Pancreas (tissue), 10 donors: Measurements from ENCODE around the gene SLC29A2. TPM values are rescaled to one million over a fixed set of nuclear protein-coding genes. Genes with fewer than 3 reads are reported as not detected.
A peak's percentile ranks its signal among the peaks of the same experiment; 100 is the strongest.

ENCODE experiments used
- ATAC-seq, 4 donors: fragments of 200-7000 bp; cut with Tn5 transposase; one replicate each; pipeline versions ENCODE4 v1.8.0 to v1.9.1; 2020; ENCODE audit warnings: mild to moderate bottlenecking in 4 of 4, moderate library complexity in 4 of 4
- DNase-seq, 6 donors: peaks; one replicate each; pipeline ENCODE4 v3.0.0-alpha.2; 2020
- FAIRE-seq: peaks from 2 replicates; lab custom pipeline; 2012; peaks lifted over from hg19 to GRCh38; lab: Jason Lieb, UNC
- H3K27ac ChIP-seq, 4 donors: fragments of 200-600 bp; sonication (generic); 1 replicate in 3 of 4; 2 replicates in 1 of 4; pipeline versions ENCODE4 v1.5.0 to v1.8.0; 2020
- H3K27me3 ChIP-seq, 4 donors: fragments of 200-600 bp; one replicate each; pipeline ENCODE4 v1.8.0; 2021
- H3K36me3 ChIP-seq, 3 donors: fragments of 200-600 bp; sonication (generic) in 1 of 3; one replicate each; pipeline versions ENCODE4 v1.5.0 to v1.8.0; 2020 to 2021
- H3K4me1 ChIP-seq, 3 donors: fragments of 200-600 bp; one replicate each; pipeline ENCODE4 v1.8.0; 2021
- H3K4me3 ChIP-seq, 4 donors: fragments of 200-600 bp; sonication (generic) in 2 of 4; one replicate each; pipeline versions ENCODE4 v1.5.0 to v1.8.0; 2020 to 2021
- H3K9me3 ChIP-seq, 4 donors: fragments of 200-600 bp; one replicate each; pipeline ENCODE4 v1.8.0; 2021
- CTCF ChIP-seq, 4 donors: fragments of 200-600 bp; sonication (generic) in 3 of 4; IDR thresholded peaks; one replicate each; pipeline versions ENCODE4 v1.5.0 to v1.8.0; 2021; ENCODE audit warnings: antibody characterized with exemption in 4 of 4
- WGBS, 2 donors: extraction: QIAGEN DNeasy Blood & Tissue Kit; methylation state at CpG; one replicate each; pipeline ENCODE4 v1.1.7; 2013; 5-methylcytosine and 5-hydroxymethylcytosine counted together
- intact Hi-C, 3 donors: fragments of 100-400 bp; cut with DNase I; formaldehyde crosslinking; loops; one replicate each; pipeline versions ENCODE4 v1.11.1 to v1.14.2; 2022
- polyA plus RNA-seq, 2 donors: library from polyadenylated mRNA; stranded (reverse); fragments of 200-250 nt; gene quantifications; one replicate each; pipeline ENCODE4 v1.2.3, GENCODE V29; 2013
- total RNA-seq, 6 donors: library from RNA; stranded (reverse); fragmentation: NEBNext Ultra II Directional in 4 of 6; extraction: Animal tissue kit (Norgen Biotek cat#: 25700) in 4 of 6; gene quantifications; one replicate each; pipeline versions ENCODE4 v1.2.1 to v1.2.4, GENCODE V29; 2021 to 2023
- donor health status: healthy with polysubstance abuse.
- donor health status: DM: no; HTN: no; CAD: no; lungs with moderate emphysema.
- donor health status: DM: no; HTN: no; CAD: no.
- donor health status: control.
- donor health status: control.
- donor health status: Bipolar disorder and iron deficiency.
- donor health status: DM: yes; HTN: yes; CAD: no.
- donor health status: DM: no; HTN: no; CAD: no.
- donor health status: DM: no; HTN: no; CAD: no.
- donor health status: DM: yes; HTN: yes; CAD: no.

SLC29A2 gene
- total and polyA plus RNA-seq, 8 donors: 2.9 to 21.7 (median 4.8) TPM

- H3K36me3 ChIP-seq: peaks cover 0 to 16% (median 3%) of the 10 kb centered on the region in 3 donors
- peak within 1 kb of the TSS; percentile 70 to 89 (median 77) for H3K27ac ChIP-seq
- no peak for FAIRE-seq
- peaks cover 0 to 33% (median 23%) of the 10 kb centered on the region in 3 donors for H3K4me1 ChIP-seq
- peak within 1 kb of the TSS; percentile 55 to 91 (median 88) for H3K4me3 ChIP-seq
- no peaks in the 10 kb centered on the region for H3K27me3 ChIP-seq
- no peaks in the 10 kb centered on the region for H3K9me3 ChIP-seq
- 0 to 1% methylated on average over 59 of the region's 59 CpGs for WGBS, 2 donors
- peak in 1 of 4 donors; percentile 11 for TF ChIP-seq CTCF (IDR thresholded peaks at IDR 0.05)
- peak; percentile 77 to 90 (median 82) for ATAC-seq
- peak; percentile 96 to 99 (median 98) for DNase-seq
- intact Hi-C loops: no loop called here
These were observed 26.8 kb downstream of the SLC29A2 start, which contains the start of gene BRMS1 for GRCh38 chr11:66344550-66345315. BRMS1 (minus strand) TSS chr11:66345104; CDS start chr11:66342234, 2,870 bp downstream.

GRCh38 chr11:66343176-66343575 is 28.4 kb downstream of the SLC29A2 start:
- Histone ChIP-seq H3K27me3 (no peaks in the 10 kb centered on the region), H3K4me1 (peaks cover 0 to 21% (median 16%) of the 10 kb centered on the region in 3 donors), H3K27ac (no peak overlapping the region), H3K4me3 (no peak overlapping the region), H3K36me3 (peaks cover 0 to 21% (median 9%) of the 10 kb centered on the region in 3 donors), H3K9me3 (no peaks in the 10 kb centered on the region)
- DNase-seq (peak in 2 of 6 donors; percentile 5 to 7), ATAC-seq (no peak), FAIRE-seq (no peak)
- intact Hi-C loops: no loop called here
- 82 to 86% methylated on average over 8 of the region's 8 CpGs for WGBS, 2 donors
- TF ChIP-seq CTCF (IDR thresholded peaks at IDR 0.05): no peak

- H3K9me3 ChIP-seq: no peaks in the 10 kb centered on the region
- peaks cover 6 to 26% (median 16%) of the 10 kb centered on the region in 3 donors for H3K4me1 ChIP-seq
- FAIRE-seq (no peak), DNase-seq (peak in 2 of 6 donors; percentile 23), ATAC-seq (no peak)
- H3K27ac ChIP-seq: no peak overlapping the region
- intact Hi-C loops: no loop called here
- H3K27me3 ChIP-seq: no peaks in the 10 kb centered on the region
- WGBS, 2 donors: 90 to 95% methylated on average over 21 of the region's 21 CpGs
- no peak for TF ChIP-seq CTCF (IDR thresholded peaks at IDR 0.05)
- H3K4me3 ChIP-seq: no peak overlapping the region
- H3K36me3 ChIP-seq: peaks cover 0 to 21% (median 9%) of the 10 kb centered on the region in 3 donors
These were observed 29.9 kb downstream of the SLC29A2 start for GRCh38 chr11:66341502-66342126.

GRCh38 chr11:66340596-66341501 is 30.7 kb downstream of the SLC29A2 start:
- Histone ChIP-seq H3K27me3 (no peaks in the 10 kb centered on the region), H3K36me3 (peaks cover 0 to 21% (median 9%) of the 10 kb centered on the region in 3 donors), H3K4me1 (peaks cover 10 to 22% (median 13%) of the 10 kb centered on the region in 3 donors), H3K4me3 (no peak overlapping the region), H3K9me3 (no peaks in the 10 kb centered on the region), H3K27ac (no peak overlapping the region)
- WGBS, 2 donors: 90 to 92% methylated on average over 28 of the region's 28 CpGs
- ATAC-seq (no peak), DNase-seq (peak in 2 of 6 donors; percentile 14 to 54), FAIRE-seq (no peak)
- TF ChIP-seq CTCF (IDR thresholded peaks at IDR 0.05): no peak
- intact Hi-C loops: no loop called here
